Liver (tissue), 9 donors: ENCODE measurements around the gene TRIM65. TPM values are rescaled to one million over a fixed set of nuclear protein-coding genes. Genes with fewer than 3 reads are reported as not detected.

ENCODE experiments used
- DNase-seq: peaks from one replicate; pipeline ENCODE4 v3.0.0-alpha.2; 2017; ENCODE audit warnings: low spot score
- H3K27ac ChIP-seq, 2 donors: one replicate each; pipeline ENCODE4 v1.7.0; 2013; ENCODE audit warnings: inconsistent platforms in 2 of 2, low read length in 2 of 2, control low read depth in 1 of 2, low read depth in 1 of 2, mild to moderate bottlenecking in 1 of 2
- H3K27me3 ChIP-seq, 4 donors: one replicate each; pipeline versions ENCODE4 v1.6.1 to v1.7.0; 2013; ENCODE audit warnings: low read length in 3 of 4, inconsistent platforms in 1 of 4, mild to moderate bottlenecking in 1 of 4, moderate library complexity in 1 of 4; ENCODE audit not compliant: control insufficient read depth in 4 of 4, insufficient read depth in 4 of 4
- H3K36me3 ChIP-seq, 4 donors: one replicate each; pipeline versions ENCODE4 v1.6.1 to v1.7.0; 2013; ENCODE audit warnings: low read length in 3 of 4, mild to moderate bottlenecking in 3 of 4, low read depth in 1 of 4, moderate library complexity in 1 of 4; ENCODE audit not compliant: control insufficient read depth in 4 of 4, insufficient read depth in 3 of 4
- H3K4me1 ChIP-seq, 4 donors: one replicate each; pipeline versions ENCODE4 v1.6.1 to v1.7.0; 2013; ENCODE audit warnings: low read length in 3 of 4, mild to moderate bottlenecking in 3 of 4, moderate library complexity in 1 of 4; ENCODE audit not compliant: control insufficient read depth in 4 of 4, insufficient read depth in 4 of 4
- H3K4me3 ChIP-seq, 3 donors: one replicate each; pipeline versions ENCODE4 v1.6.1 to v1.7.0; 2013; ENCODE audit warnings: low read length in 3 of 3, control low read depth in 1 of 3, low read depth in 1 of 3, mild to moderate bottlenecking in 1 of 3
- H3K9ac ChIP-seq, 2 donors: one replicate each; pipeline ENCODE4 v1.7.0; 2013; ENCODE audit warnings: low read length in 2 of 2, mild to moderate bottlenecking in 2 of 2, moderate library complexity in 2 of 2, control low read depth in 1 of 2, low read depth in 1 of 2
- H3K9me3 ChIP-seq, 4 donors: one replicate each; pipeline versions ENCODE4 v1.6.1 to v1.7.0; 2013; ENCODE audit warnings: low read length in 3 of 4; ENCODE audit not compliant: control insufficient read depth in 4 of 4
- ATF3 ChIP-seq: IDR thresholded peaks from 2 replicates; pipeline ENCODE4 v1.6.1; 2016; ENCODE audit warnings: antibody characterized with exemption
- CTCF ChIP-seq: fragments of 150-350 bp; IDR thresholded peaks from 2 replicates; pipeline ENCODE4 v1.5.1; 2017; ENCODE audit warnings: improper control_type of control experiment, low read depth, low read length; ENCODE audit not compliant: missing input control
- EGR1 ChIP-seq, 2 donors: IDR thresholded peaks; 2 replicates each; pipeline ENCODE4 v1.6.1; 2016 to 2018; ENCODE audit warnings: antibody characterized with exemption in 2 of 2, low read depth in 2 of 2
- FOXA1 ChIP-seq: IDR thresholded peaks from 2 replicates; pipeline ENCODE4 v1.6.1; 2016; ENCODE audit warnings: antibody characterized with exemption
- FOXA2 ChIP-seq: IDR thresholded peaks from 2 replicates; pipeline ENCODE4 v1.6.1; 2016; ENCODE audit warnings: antibody characterized with exemption
- GABPA ChIP-seq, 2 donors: IDR thresholded peaks in 1 of 2; conservative IDR thresholded peaks in 1 of 2; 2 replicates each; pipeline ENCODE4 v1.6.1; 2016; ENCODE audit warnings: antibody characterized with exemption in 2 of 2, mild to moderate bottlenecking in 1 of 2, moderate library complexity in 1 of 2
- HNF4A ChIP-seq, 2 donors: conservative IDR thresholded peaks; 2 replicates each; pipeline ENCODE4 v1.6.1; 2016; ENCODE audit warnings: antibody characterized with exemption in 2 of 2, mild to moderate bottlenecking in 2 of 2
- HNF4G ChIP-seq: IDR thresholded peaks from 2 replicates; pipeline ENCODE4 v1.6.1; 2016; ENCODE audit warnings: antibody characterized with exemption
- JUND ChIP-seq, 2 donors: IDR thresholded peaks; 2 replicates each; pipeline ENCODE4 v1.6.1; 2016; ENCODE audit warnings: antibody characterized with exemption in 2 of 2
- MAX ChIP-seq: IDR thresholded peaks from 2 replicates; pipeline ENCODE4 v1.6.1; 2016; ENCODE audit warnings: antibody characterized with exemption
- NR2F2 ChIP-seq: IDR thresholded peaks from 2 replicates; pipeline ENCODE4 v1.6.1; 2016; ENCODE audit warnings: antibody characterized with exemption
- RAD21 ChIP-seq, 2 donors: IDR thresholded peaks; 2 replicates each; pipeline ENCODE4 v1.6.1; 2016; ENCODE audit warnings: antibody characterized with exemption in 2 of 2, mild to moderate bottlenecking in 2 of 2
- REST ChIP-seq: IDR thresholded peaks from 2 replicates; pipeline ENCODE4 v1.6.1; 2016; ENCODE audit warnings: antibody characterized with exemption, mild to moderate bottlenecking
- RXRA ChIP-seq, 2 donors: IDR thresholded peaks; 2 replicates each; pipeline ENCODE4 v1.6.1; 2017 to 2018; ENCODE audit warnings: antibody characterized with exemption in 2 of 2, mild to moderate bottlenecking in 1 of 2
- SP1 ChIP-seq: IDR thresholded peaks from 2 replicates; pipeline ENCODE4 v1.6.1; 2018; ENCODE audit warnings: antibody characterized with exemption, mild to moderate bottlenecking
- TAF1 ChIP-seq: conservative IDR thresholded peaks from 2 replicates; pipeline ENCODE4 v1.6.1; 2016; ENCODE audit warnings: antibody characterized with exemption, mild to moderate bottlenecking
- YY1 ChIP-seq: IDR thresholded peaks from 2 replicates; pipeline ENCODE4 v1.6.1; 2016; ENCODE audit warnings: antibody characterized with exemption, mild to moderate bottlenecking
- ZBTB33 ChIP-seq: IDR thresholded peaks from 2 replicates; pipeline ENCODE4 v1.6.1; 2016; ENCODE audit warnings: antibody characterized with exemption
- WGBS: extraction: QIAGEN DNeasy Blood & Tissue Kit; methylation state at CpG from one replicate; pipeline ENCODE4 v1.1.7; 2013; 5-methylcytosine and 5-hydroxymethylcytosine counted together
- polyA plus RNA-seq, 2 donors: library from polyadenylated mRNA; stranded (reverse) in 1 of 2; unstranded in 1 of 2; fragments of 200-250 nt in 1 of 2; fragments of >200 nt in 1 of 2; fragmentation: Nextera tagmentation in 1 of 2; extraction: Ambion mirVana in 1 of 2; gene quantifications; one replicate each; pipeline versions ENCODE4 v1.2.1 to v1.2.3, GENCODE V29; 2013 to 2015
- total RNA-seq, 2 donors: library from RNA; depleted of rRNA; stranded (reverse); fragments of >200 nt; gene quantifications; one replicate each; pipeline ENCODE4 v1.2.3, GENCODE V29; 2014
- donor health status: healthy.
- donor health status: healthy.
- donor health status: healthy.
- donor health status: healthy.
- donor health status: healthy.

TRIM65 gene
- total and polyA plus RNA-seq, 4 donors, result 1.5 to 8.6 (median 6.5) TPM

- H3K36me3 ChIP-seq, result peaks cover 0 to 2% (median 0%) of the 10 kb centered on the region in 4 donors
Observed at GRCh38 chr17:75937652-75938051, 40.9 kb upstream of the TRIM65 start.

GRCh38 chr17:75933808-75934207, 37.1 kb upstream of the TRIM65 start:
- Histone ChIP-seq H3K36me3 (no peaks in the 10 kb centered on the region), H3K9ac (no peak overlapping the region), H3K9me3 (no peaks in the 10 kb centered on the region), H3K27ac (no peak overlapping the region), H3K27me3 (no peaks in the 10 kb centered on the region), H3K4me1 (no peaks in the 10 kb centered on the region), H3K4me3 (no peak overlapping the region)
- no peak for DNase-seq
- no peak for TF ChIP-seq GABPA (IDR thresholded peaks at IDR 0.05 in 1 of 2, conservative IDR thresholded peaks at IDR 0.05 in 1 of 2)
- no peak for TF ChIP-seq MAX
- no peak for TF ChIP-seq ATF3
- no peak for TF ChIP-seq RAD21 (IDR thresholded peaks at IDR 0.05)
- TF ChIP-seq RXRA (IDR thresholded peaks at IDR 0.05), result no peak
- no peak for TF ChIP-seq FOXA1
- no peak for TF ChIP-seq TAF1
- no peak for TF ChIP-seq HNF4A (conservative IDR thresholded peaks at IDR 0.05)
- TF ChIP-seq YY1, result no peak
- no peak for TF ChIP-seq NR2F2
- TF ChIP-seq REST, result no peak
- no peak for TF ChIP-seq HNF4G
- TF ChIP-seq FOXA2, result no peak
- WGBS, result 92% methylated on average over 4 of the region's 4 CpGs

More at GRCh38 chr17:75937652-75938051, 40.9 kb upstream of the TRIM65 start:
- Histone ChIP-seq H3K9me3 (no peaks in the 10 kb centered on the region), H3K9ac (no peak overlapping the region), H3K4me3 (no peak overlapping the region), H3K27me3 (no peaks in the 10 kb centered on the region), H3K27ac (no peak overlapping the region), H3K4me1 (peaks cover 0 to 15% (median 9%) of the 10 kb centered on the region in 4 donors)
- no peak for DNase-seq
- no peak for TF ChIP-seq SP1
- no peak for TF ChIP-seq YY1
- TF ChIP-seq NR2F2, result no peak
- TF ChIP-seq FOXA1, result no peak
- no peak for TF ChIP-seq TAF1
- no peak for TF ChIP-seq JUND (IDR thresholded peaks at IDR 0.05)
- TF ChIP-seq EGR1 (IDR thresholded peaks at IDR 0.05; ENCODE audit: low read depth in 2 of 2), result no peak
- no peak for TF ChIP-seq GABPA (IDR thresholded peaks at IDR 0.05 in 1 of 2, conservative IDR thresholded peaks at IDR 0.05 in 1 of 2)
- TF ChIP-seq HNF4G, result no peak
- no peak for TF ChIP-seq CTCF
- TF ChIP-seq ATF3, result no peak
- no peak for TF ChIP-seq HNF4A (conservative IDR thresholded peaks at IDR 0.05)
- no peak for TF ChIP-seq FOXA2
- no peak for TF ChIP-seq ZBTB33
- TF ChIP-seq RXRA (IDR thresholded peaks at IDR 0.05), result no peak
- no peak for TF ChIP-seq MAX
- WGBS, result 91% methylated on average over 13 of the region's 13 CpGs
